ENCODE results near the gene LIN7B.
A peak's percentile ranks its signal among the peaks of the same experiment; 100 is the strongest.
"Not testable (repeated sequence)": the region's sequence is repeated elsewhere in the genome, so short reads cannot be mapped to it uniquely, and the experiment has no call there.

LIN7B gene

DNA sequence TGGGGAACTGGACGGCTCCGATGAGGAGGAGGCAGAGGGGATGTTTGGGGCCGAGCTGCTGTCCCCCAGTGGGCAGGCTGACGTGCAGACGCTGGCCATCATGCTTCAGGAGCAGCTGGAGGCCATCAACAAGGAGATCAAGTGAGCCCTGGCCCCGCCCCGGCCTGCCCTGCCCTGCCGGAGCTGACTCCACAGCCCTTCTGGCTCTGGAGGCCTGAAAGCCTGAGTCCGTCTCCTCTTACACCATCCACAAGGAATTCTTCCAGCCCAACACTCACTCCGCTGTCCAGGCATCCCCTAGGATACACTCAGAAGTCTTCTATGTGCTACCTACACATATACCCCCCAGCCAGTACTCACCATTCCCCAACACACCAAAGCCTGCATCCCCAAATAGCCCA lies 22.6 kb downstream of the LIN7B start:
- no peak overlapping the region for H3K4me3 ChIP-seq (ENCODE audit: low read depth, low read length)
- no peak for DNase-seq (ENCODE audit: low read depth)
- TF ChIP-seq, protein P1, sequence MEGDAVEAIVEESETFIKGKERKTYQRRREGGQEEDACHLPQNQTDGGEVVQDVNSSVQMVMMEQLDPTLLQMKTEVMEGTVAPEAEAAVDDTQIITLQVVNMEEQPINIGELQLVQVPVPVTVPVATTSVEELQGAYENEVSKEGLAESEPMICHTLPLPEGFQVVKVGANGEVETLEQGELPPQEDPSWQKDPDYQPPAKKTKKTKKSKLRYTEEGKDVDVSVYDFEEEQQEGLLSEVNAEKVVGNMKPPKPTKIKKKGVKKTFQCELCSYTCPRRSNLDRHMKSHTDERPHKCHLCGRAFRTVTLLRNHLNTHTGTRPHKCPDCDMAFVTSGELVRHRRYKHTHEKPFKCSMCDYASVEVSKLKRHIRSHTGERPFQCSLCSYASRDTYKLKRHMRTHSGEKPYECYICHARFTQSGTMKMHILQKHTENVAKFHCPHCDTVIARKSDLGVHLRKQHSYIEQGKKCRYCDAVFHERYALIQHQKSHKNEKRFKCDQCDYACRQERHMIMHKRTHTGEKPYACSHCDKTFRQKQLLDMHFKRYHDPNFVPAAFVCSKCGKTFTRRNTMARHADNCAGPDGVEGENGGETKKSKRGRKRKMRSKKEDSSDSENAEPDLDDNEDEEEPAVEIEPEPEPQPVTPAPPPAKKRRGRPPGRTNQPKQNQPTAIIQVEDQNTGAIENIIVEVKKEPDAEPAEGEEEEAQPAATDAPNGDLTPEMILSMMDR (IDR thresholded peaks at IDR 0.05; ENCODE audit: low read depth, low read length, missing control alignments) = no peak

GRCh38 chr19:49140951-49141350 lies 26.8 kb downstream of the LIN7B start:
- H3K4me3 ChIP-seq (ENCODE audit: low read depth, low read length) = no peak overlapping the region
- TF ChIP-seq, protein P1 (IDR thresholded peaks at IDR 0.05; ENCODE audit: low read depth, low read length, missing control alignments) = no peak
- no peak for DNase-seq (ENCODE audit: low read depth)

DNA sequence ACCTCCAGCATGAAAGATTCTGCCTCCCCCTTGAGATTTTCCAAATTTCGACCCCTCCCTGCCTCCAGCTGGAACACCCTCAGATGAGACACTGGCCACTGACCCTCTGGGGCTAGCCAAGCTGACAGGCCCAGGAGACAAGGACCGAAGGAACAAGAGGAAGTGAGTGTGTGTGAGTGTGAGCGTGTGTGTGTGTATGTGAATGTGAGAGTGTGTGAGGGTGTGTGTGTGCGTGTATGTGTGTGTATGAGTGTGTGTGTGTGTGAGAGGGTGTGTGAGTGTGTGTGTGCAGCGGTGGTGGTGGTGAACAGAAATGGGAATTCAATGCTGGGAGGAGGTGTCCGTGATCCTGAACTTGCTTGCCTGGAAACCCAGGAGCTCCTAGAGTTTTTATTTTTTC lies 27.2 kb downstream of the LIN7B start:
- TF ChIP-seq, protein P1 (IDR thresholded peaks at IDR 0.05; ENCODE audit: low read depth, low read length, missing control alignments) = no peak
- DNase-seq (ENCODE audit: low read depth) = no peak

GRCh38 chr19:49142866-49143335 lies 28.7 kb downstream of the LIN7B start:
- H3K4me3 ChIP-seq (ENCODE audit: low read depth, low read length) = peak overlapping the region; percentile 35
- DNase-seq (ENCODE audit: low read depth) = no peak
- TF ChIP-seq, protein P1 (IDR thresholded peaks at IDR 0.05; ENCODE audit: low read depth, low read length, missing control alignments) = no peak

More for the DNA sequence above, 27.2 kb downstream of the LIN7B start:
- H3K4me3 ChIP-seq (ENCODE audit: low read depth, low read length) = no peak overlapping the region

DNA sequence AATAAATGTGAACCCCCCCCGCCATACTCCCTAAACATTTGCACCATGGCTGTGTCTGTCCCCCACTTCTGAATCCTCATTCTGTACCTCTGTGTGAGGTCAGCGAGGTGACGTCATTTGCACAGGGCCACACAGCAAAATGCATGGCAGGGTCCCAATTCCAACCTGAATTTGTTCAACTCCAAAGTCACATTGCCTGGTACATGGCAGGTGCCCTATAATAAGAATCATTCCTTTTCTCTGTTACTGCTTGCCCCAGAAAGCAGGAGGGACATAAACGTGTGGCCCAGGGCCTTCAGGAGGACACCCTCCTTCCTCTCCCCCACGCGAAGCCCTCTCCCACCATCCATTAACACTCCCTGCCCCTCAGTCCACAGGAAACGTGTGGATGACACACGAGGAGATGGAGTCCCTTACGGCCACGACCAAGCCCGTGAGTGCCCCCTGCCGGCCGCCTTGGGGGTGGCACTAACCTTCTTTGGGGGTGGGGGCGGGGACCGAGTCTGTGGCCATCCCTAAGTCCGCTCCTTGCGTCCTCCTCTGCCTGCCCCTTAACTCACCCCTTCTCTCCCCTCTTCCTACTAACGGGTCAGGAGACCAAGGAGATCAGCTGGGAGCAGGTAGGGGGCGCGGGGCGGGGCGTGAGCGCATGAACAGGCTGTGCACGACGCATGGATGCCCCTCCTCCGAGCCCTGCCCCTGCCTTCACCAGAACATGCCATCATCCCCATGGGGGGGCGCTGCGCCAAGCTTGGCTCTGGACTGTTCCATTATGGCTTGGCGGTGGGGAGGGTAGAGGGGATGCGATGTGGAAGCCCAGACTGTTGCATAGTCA lies 31.6 kb downstream of the LIN7B start:
- no peak overlapping the region for H3K4me3 ChIP-seq (ENCODE audit: low read depth, low read length)
- DNase-seq (ENCODE audit: low read depth) = peak; percentile 15
- TF ChIP-seq, protein P1 (IDR thresholded peaks at IDR 0.05; ENCODE audit: low read depth, low read length, missing control alignments) = peak; percentile 87

- not testable (repeated sequence) for DNase-seq (ENCODE audit: low read depth); H3K4me3 ChIP-seq (ENCODE audit: low read depth, low read length)
These were observed 32.2 kb downstream of the LIN7B start for GRCh38 chr19:49146408-49146770.

DNA sequence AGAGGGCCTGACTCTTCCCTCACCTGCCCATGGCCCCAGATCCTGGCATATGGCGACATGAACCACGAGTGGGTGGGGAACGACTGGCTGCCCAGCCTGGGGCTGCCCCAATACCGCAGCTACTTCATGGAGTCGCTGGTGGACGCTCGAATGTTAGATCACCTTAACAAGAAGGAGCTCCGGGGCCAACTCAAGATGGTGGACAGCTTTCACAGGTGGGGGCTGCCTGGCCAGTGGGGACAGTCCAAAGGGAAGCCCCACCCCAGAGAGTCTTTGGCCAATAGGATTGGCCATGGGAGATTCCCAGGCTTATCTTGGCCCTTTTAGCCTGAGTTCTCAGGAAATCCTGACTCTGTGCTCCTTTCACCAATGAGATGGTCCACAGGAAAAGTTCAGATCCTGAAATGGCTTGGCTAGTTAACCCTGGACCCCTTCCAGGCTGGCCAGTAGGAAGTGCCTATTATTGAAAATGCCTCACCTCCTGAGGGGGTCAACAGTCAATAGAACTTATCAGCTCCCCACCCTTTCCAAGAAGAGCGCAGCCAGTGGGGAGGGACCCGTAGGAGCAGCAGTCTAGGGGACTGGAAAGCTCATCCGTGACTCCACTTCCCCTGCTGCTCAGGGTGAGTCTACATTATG lies 34.0 kb downstream of the LIN7B start:
- no peak overlapping the region for H3K4me3 ChIP-seq (ENCODE audit: low read depth, low read length)
- DNase-seq (ENCODE audit: low read depth) = no peak
- TF ChIP-seq, protein P1 (IDR thresholded peaks at IDR 0.05; ENCODE audit: low read depth, low read length, missing control alignments) = no peak
